ENCODE results near the gene GSPT2. TPM values are rescaled to one million over a fixed set of nuclear protein-coding genes. Genes with fewer than 3 reads are reported as not detected.
"Not testable (repeated sequence)": the region's sequence is repeated elsewhere in the genome, so short reads cannot be mapped to it uniquely, and the experiment has no call there.

Gene GSPT2
- 10 to 100 TPM; 10.7 TPM for total RNA-seq

DNA sequence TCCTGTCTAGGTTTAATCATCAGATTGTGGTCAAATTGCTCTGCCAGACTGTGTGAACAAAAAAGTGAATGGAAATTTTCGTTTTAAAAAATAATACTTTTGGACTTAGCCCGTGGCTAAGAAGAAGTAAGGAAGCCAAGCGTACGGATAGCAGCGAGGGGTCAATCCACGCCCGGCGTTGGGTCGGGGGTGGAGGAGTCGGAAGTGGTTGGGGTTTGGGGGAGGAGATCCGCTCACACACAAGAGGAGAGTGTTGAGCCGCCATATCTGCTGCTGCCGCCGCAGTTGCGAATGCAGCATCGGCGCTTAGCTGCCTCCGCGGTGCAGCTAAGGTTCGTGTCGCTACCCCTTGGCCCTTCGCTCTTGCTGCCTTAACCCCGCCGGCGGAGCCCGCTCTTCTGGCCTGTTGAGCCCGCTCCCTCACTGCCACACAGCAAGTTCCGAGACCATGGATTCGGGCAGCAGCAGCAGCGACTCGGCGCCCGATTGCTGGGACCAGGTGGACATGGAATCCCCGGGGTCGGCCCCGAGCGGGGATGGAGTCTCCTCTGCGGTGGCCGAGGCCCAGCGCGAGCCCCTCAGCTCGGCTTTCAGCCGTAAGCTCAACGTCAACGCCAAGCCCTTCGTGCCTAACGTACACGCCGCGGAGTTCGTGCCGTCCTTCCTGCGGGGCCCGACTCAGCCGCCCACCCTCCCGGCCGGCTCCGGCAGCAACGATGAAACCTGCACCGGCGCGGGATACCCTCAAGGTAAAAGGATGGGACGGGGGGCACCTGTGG, at the start of gene GSPT2:
TSS of gene GSPT2 (plus strand) at position 264 of the 779 bp plus-strand sequence. CDS start at position 449, 185 bp downstream.
- ChIA-PET POLR2A (interaction anchor here (0.6 kb wide), 1 partner anchor 138 kb away, joined by 3 read pairs; no protein-coding TSS in a partner anchor), CTCF (no interaction called here)

DNA sequence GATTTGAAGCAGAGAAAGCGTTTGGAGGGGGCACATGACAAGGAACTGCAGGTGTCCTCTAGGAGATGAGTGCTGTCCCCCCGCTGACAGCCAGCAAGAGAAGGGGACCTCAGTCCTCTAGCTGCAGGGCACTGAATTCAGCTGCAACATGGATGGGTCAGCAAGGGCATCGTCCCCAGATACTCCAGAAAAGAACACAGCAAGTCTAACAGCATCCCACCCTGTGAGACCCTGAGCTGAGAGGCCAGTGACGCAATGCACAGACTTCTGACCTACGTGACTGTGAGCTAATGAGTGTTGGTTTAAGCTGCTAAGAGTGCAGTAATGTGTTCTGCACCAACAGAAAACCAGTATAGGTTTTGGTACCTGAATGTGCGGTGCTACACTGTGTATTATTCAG, 49.0 kb upstream of the GSPT2 start:
- CTCF ChIA-PET: no interaction called here
- POLR2A ChIA-PET: no interaction called here

DNA sequence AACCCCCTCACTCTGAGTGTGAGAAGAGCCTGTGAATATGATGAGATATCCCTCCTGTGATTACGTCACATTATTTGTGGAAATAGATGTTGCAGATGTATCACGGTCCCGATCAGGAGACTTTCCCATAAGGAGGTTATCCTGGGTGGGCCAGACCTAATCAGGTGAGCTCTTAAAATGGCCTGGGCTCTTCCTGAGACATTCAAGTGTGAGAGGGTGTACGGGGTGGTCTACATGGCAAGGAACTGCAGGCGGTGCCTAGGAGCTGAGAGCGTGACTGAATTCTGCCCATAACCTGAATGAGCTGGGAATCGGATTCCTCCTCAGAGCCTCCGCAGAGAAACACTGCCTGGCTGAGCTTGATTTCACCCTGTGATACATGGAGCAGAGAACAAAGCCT, 45.8 kb upstream of the GSPT2 start:
- ChIA-PET POLR2A (no interaction called here), CTCF (no interaction called here)

DNA sequence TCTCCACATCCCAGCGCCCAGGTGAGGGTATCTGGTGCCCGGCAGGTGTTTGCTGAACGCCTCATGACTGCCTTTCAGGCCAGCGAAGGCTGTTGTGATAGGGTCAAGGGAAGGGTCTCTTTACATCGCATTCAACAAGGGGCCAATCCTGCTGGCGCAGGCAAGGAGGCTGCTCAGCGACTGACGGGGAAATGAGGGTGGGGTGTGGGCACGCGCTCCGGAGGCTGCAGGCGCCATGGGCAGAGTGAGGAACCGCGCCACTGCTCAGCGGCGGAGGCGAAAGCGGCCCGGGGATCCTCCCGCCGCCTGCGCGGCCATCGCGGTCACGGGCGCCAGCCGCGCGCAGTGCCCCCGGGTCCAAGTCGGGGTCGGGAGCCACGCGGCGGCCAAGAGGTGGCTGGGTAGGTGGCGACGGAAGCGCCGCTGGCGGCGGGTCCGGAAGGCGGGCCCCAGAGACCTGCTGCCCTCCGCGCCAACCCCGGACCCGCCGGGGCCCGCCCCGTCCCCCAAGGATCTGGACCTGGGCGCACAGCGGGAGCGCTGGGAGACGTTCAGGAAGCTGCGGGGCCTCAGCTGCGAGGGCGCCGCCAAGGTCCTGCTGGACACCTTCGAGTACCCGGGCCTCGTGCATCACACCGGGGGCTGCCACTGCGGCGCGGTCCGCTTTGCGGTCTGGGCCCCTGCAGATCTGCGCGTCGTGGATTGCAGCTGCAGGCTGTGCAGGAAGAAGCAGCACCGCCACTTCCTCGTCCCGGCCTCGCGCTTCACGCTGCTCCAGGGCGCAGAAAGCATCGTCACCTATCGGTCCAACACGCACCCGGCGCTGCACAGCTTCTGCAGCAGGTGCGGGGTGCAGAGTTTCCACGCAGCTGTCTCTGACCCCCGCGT, 32.7 kb upstream of the GSPT2 start, which contains the start of gene CENPVL1:
TSS of gene CENPVL1 (plus strand) at position 236 of the 888 bp plus-strand sequence. CDS start at position 236, 0 bp downstream.
- CTCF ChIA-PET, POLR2A ChIA-PET: not testable (repeated sequence)

DNA sequence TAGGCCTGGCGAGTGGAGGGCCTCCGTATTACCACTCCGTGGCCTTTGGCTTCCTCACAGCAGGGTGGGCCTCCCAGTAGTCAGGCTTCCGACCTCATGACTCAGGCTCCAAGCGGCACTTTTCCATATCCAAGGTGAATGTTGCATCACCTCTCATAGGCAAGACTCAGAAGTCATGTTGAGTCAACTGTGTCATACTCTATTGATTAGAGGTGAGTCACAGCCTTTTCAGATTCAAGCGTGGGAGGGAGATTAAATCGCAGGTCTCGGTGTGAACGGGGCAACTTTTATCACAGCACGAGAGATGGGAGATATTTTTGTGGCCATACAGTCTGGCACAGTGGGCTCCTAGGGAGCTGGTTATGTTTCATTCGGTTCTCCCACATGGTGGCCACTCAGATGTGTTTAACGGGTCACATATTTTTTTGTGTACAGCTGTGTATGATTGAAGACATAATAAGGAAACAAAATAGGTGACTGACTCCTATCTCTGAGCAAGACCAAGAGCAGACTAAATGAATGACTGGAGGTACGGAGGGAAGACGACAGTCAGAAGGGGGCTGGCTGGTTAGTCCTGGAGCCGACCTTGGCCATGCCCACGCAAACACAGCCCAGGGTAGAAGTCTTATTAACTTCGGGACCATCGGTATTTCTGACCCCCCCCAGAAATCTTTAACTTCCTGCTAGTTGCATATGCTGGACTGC, 30.1 kb upstream of the GSPT2 start:
- CTCF ChIA-PET, POLR2A ChIA-PET: not testable (repeated sequence)

DNA sequence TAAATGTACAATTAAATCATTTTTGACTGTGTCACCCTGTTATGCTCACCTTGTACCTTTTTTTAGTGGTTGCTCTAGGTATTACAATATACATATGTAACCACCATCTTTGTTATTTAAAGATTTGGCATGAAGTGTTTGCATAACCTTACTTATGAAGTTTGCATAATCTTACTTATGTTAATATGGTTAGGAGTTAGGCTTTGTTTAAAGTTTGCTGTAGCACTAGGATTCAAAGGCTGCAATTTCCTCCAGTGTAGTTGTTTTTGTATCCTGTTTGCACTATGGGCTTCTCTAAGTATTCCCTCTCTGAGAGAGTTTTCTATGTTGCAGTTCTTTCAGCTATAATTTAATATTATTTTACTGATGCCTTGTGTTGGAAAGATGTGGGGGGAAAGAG, 15.0 kb upstream of the GSPT2 start:
- POLR2A ChIA-PET: no interaction called here
- CTCF ChIA-PET: no interaction called here

DNA sequence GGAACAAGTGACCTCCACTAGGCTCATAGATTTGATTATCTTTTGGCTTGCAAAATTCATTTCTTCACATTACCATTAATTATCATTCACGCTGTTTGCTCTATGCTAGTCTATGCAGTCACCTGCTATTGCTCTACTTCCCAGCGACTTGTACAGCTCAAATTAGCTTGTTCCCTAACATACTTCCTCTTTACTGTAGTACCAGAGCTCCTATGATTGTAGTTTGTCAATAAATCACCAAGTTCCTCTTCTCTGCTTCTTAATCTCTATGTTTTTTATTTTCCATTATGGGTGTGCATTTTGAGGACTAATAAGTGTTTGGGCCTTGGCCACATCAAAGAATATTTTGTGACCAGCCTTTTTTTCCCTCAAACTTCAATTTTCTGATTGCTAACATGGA, 6.2 kb upstream of the GSPT2 start:
- CTCF ChIA-PET: no interaction called here
- POLR2A ChIA-PET: no interaction called here

DNA sequence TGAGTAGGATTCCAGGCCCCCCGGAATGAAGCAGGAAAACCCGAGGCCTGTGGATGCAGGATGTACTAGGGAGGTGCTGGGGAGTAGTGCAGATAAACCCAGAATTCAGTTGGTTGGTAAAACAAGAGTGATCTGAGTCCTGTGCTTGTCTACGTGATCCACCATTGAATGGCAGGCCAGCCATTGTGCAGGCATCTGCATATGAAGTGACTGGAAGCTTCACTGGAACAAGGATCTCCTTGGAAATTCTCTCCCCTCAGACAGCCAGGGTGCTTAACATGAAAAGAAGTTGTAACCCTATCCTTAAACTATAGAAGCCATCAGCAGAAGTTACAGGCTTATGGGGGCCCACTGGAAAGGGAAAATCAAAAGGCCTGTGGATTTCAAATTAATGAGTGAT, 656 bp upstream of the GSPT2 start:
- ChIA-PET POLR2A (no interaction called here), CTCF (no interaction called here)

DNA sequence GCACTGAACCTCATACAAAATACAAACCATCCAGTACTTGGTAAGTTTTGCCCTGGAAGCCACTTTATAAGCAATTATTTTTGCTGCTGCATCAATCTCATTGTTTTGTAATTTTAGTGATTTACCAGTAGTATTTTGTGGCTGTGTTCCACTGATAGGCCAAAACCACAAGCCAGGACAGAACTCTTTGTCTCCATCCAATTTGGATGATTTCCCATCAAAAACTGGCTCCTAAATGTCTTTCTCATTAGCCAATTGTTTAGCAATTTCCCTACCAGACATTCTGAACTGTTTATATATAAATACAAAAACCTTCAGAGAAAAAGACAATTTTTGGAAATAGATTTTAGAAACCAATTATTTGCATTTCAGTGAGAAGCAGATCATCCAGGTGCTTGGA, 4.4 kb downstream of the GSPT2 start:
- ChIA-PET CTCF (no interaction called here), POLR2A (no interaction called here)

DNA sequence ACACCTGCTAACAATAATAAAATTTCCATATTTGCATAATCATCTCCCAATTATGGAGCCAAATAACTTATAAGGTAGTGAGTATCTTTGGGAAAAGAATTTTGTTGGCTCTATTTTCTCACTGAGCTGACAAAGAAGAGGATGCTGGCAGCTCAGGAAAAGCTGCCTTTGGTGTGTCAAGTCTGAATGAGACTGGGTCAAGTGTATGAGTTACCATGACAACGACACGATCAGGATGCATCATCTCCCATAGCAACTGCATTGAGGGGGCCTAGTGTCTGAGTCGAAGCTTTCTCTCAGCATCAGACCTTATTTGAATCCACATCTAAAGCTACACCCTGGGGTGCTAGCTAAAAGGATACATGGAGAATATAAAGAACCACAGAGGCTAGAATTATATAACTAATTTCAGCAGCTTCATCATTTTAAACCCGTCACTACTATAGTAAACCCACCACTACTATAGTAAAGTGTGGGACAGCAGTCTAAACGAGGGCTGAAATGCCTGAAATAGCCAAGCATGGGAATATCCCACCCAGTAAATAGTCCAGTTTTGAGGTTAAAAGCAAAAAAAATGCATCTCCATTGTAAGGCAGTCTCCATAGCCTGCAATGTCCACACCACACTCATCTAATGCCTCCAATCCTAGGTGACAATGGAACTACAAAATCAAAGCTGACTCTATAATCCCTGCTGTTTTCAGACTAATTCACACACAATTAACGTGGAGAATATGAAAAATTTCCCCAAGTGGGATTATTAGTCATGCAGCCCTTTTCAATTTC, 16.0 kb downstream of the GSPT2 start:
- ChIA-PET CTCF (no interaction called here), POLR2A (no interaction called here)

DNA sequence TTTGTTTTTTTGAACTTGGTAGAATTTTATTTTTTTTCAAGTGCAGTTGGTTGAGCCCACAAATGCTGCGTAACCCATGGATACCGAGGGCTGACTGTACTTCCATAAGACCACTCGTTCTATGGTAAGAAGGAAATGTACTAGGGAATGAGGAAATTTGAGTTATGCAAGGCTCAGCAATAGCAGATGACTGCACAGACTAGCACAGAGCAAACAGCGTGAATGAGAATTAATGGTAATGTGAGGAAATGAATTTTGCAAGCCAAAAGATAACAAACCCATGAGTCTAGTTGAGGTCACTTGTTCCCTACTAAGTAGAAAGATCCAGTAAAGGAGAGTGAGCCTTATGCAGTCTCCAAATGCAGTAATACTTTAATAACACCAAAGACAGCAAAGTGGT, 17.4 kb downstream of the GSPT2 start:
- POLR2A ChIA-PET: no interaction called here

DNA sequence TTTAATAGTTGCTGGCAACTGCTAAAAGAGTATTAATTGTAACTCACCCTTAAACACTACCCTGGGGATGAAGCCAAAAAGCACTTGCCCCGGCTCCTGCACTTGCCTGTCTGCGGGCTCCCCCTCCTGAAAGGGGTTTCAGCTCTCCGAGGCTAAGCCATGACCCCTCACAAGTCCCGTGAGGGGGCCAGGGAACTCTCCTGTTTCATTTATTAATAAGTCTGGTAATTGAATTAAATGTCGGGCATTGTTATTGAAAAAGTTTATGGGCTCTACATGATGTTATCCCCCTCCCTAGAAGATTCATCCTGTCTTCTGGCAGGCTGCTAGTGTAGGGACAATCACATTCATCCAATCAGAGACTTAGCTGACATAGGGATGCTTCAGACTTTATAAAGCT, 23.3 kb downstream of the GSPT2 start:
- ChIA-PET CTCF (no interaction called here), POLR2A (no interaction called here)

More for the DNA sequence above, 17.4 kb downstream of the GSPT2 start:
- CTCF ChIA-PET: no interaction called here

DNA sequence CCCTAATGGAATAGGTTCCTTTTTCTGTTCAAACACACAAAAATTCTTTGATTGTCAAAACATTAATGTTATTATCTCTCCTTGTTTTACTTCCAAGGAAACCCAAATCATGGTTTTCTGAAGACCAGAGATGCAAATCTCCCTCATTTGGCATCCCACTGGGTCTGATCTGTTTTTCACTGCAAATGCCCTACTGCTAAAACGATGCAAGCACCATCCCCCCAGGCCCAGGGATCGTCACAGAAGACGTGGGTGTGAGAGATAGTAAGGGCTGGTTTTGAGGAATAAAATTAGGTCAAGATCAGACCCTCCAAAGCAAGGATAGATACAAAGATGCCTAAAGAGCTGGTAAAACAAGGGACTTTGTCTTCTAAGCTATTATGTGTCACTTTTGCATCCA, 33.6 kb downstream of the GSPT2 start:
- ChIA-PET CTCF (no interaction called here), POLR2A (no interaction called here)

DNA sequence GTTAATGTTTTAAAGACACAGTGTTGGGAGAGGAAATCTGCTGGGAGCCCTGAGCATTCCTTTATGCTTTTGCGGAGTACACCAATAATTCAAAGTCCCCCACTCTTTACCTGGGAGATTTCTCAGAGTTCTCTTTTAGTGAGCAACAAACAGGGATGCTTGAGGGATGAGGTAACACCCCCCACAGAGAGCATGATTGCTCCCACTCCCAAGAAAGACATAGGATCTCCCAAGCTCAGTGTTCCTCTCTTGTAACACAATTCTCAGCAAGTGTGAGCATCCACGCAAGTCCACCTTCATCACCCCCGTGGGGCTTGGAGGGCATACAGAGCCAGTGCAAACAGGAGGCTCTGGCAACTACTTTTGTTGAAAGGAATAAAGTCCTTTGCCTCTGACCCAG, 36.1 kb downstream of the GSPT2 start:
- POLR2A ChIA-PET: no interaction called here
- CTCF ChIA-PET: no interaction called here

DNA sequence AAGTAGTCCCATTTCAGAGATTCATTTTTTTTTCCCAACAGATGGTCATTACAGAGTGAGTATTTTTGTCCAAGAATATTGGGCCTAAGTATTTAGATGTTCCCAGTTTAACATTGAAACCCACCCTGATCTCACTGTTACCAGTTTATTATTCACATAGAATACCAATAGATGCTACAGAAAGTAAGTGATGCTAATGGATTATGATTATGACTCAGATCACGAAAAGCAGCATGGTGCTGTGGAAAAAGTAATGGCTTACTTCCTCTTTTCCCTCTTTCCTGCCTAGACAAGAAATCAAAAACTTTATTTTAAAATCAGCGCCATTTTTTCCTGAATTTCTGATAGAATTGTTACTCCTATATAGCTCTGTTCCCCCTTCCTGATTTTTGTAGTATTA, 51.9 kb downstream of the GSPT2 start:
- POLR2A ChIA-PET: no interaction called here
- CTCF ChIA-PET: no interaction called here

Other genes starting within 250 kb of the GSPT2 start
- 1 to 10 TPM; 1.9 to 2.6 TPM for gene NUDT11, start 246.8 kb upstream of the GSPT2 start, total RNA-seq
- under 1 TPM; 0.19 to 0.23 TPM for gene CENPVL3, start 124.5 kb upstream of the GSPT2 start, total RNA-seq
- gene CENPVL2, start 60.6 kb upstream of the GSPT2 start, total RNA-seq: not detected
- not detected for gene CENPVL1, start 32.9 kb upstream of the GSPT2 start, total RNA-seq
- gene MAGED1, start 150.2 kb downstream of the GSPT2 start, total RNA-seq: 10 to 100 TPM; 33.5 to 33.9 TPM

All from activated CD8-positive, alpha-beta memory T cell treated with anti-CD3 and anti-CD28 coated beads for 36 hours (primary cell).